CD4-positive, alpha-beta memory T cell (primary cell): ENCODE measurements around the gene AMZ2. TPM values are rescaled to one million over a fixed set of nuclear protein-coding genes. Genes with fewer than 3 reads are reported as not detected.
A peak's percentile ranks its signal among the peaks of the same experiment; 100 is the strongest.
"Not testable (repeated sequence)": the region's sequence is repeated elsewhere in the genome, so short reads cannot be mapped to it uniquely, and the experiment has no call there.

Source experiments
- CTCF ChIA-PET: fragments of 350-600 bp; sonication (Branson Sonifier 250); formaldehyde crosslinking; loops from one replicate; lab custom pipeline; 2021; ENCODE audit warnings: inconsistent platforms; ENCODE audit not compliant: partially characterized antibody; lab: Charles Lee
- POLR2A ChIA-PET: fragments of 350-600 bp; sonication (Branson Sonifier 250); formaldehyde crosslinking; loops from one replicate; lab custom pipeline; 2021; ENCODE audit not compliant: partially characterized antibody; lab: Charles Lee
- DNase-seq, 5 donors: peaks; one replicate each; pipeline versions ENCODE4 v3.0.0 to v3.0.0-alpha.2; 2020 to 2022; ENCODE audit warnings: mixed read lengths in 1 of 5
- H3K27ac ChIP-seq: one replicate; pipeline ENCODE4 v1.7.0; 2013; ENCODE audit warnings: low read depth, low read length
- H3K27me3 ChIP-seq: 2 replicates; pipeline ENCODE4 v1.7.0; 2013; ENCODE audit warnings: mild to moderate bottlenecking, low read length, moderate library complexity; ENCODE audit not compliant: insufficient read depth
- H3K36me3 ChIP-seq: 2 replicates; pipeline ENCODE4 v1.7.0; 2013; ENCODE audit warnings: mild to moderate bottlenecking, low read length, moderate library complexity; ENCODE audit not compliant: insufficient read depth
- H3K4me1 ChIP-seq: 2 replicates; pipeline ENCODE4 v1.7.0; 2013; ENCODE audit warnings: mild to moderate bottlenecking, low read length, moderate library complexity; ENCODE audit not compliant: insufficient read depth
- H3K4me3 ChIP-seq, 2 donors: one replicate each; pipeline ENCODE4 v1.7.0; 2013; ENCODE audit warnings: low read length in 2 of 2, mild to moderate bottlenecking in 1 of 2
- H3K9me3 ChIP-seq, 2 donors: one replicate each; pipeline ENCODE4 v1.7.0; 2013; ENCODE audit warnings: low read length in 2 of 2, control low read depth in 1 of 2; ENCODE audit not compliant: control insufficient read depth in 1 of 2
- H3K27ac Mint-ChIP-seq, 7 donors: one replicate each; pipeline ENCODE4 v1.8.0; 2020 to 2021; ENCODE audit warnings: mixed read lengths in 7 of 7, mild to moderate bottlenecking in 6 of 7, inconsistent platforms in 3 of 7, moderate library complexity in 3 of 7
- H3K27me3 Mint-ChIP-seq, 2 donors: one replicate each; pipeline ENCODE4 v1.8.0; 2020 to 2021; ENCODE audit warnings: mixed read lengths in 2 of 2
- H3K36me3 Mint-ChIP-seq, 2 donors: one replicate each; pipeline ENCODE4 v1.8.0; 2020 to 2021; ENCODE audit warnings: mixed read lengths in 2 of 2, inconsistent platforms in 1 of 2, mild to moderate bottlenecking in 1 of 2
- H3K4me1 Mint-ChIP-seq, 4 donors: one replicate each; pipeline ENCODE4 v1.8.0; 2020 to 2021; ENCODE audit warnings: mixed read lengths in 4 of 4, mild to moderate bottlenecking in 1 of 4
- H3K4me3 Mint-ChIP-seq, 8 donors: one replicate each; pipeline ENCODE4 v1.8.0; 2020 to 2021; ENCODE audit warnings: mixed read lengths in 8 of 8, mild to moderate bottlenecking in 7 of 8, moderate library complexity in 6 of 8, inconsistent platforms in 3 of 8
- H3K9me3 Mint-ChIP-seq, 8 donors: one replicate each; pipeline ENCODE4 v1.8.0; 2020 to 2021; ENCODE audit warnings: mixed read lengths in 8 of 8, mild to moderate bottlenecking in 5 of 8, inconsistent platforms in 3 of 8, moderate library complexity in 1 of 8
- intact Hi-C: fragments of 100-400 bp; cut with micrococcal nuclease; formaldehyde crosslinking; loops from one replicate; pipeline ENCODE4 v1.15.1; 2023
- polyA plus RNA-seq, 2 donors: library from polyadenylated mRNA; unstranded; fragments of 300-500 nt; fragmentation: Illumina TruSeq; gene quantifications; one replicate each; pipeline ENCODE4 v1.2.3, GENCODE V29; 2021
- total RNA-seq, 2 experiments: library from RNA; stranded (reverse); gene quantifications; one replicate each; pipeline ENCODE4 v1.2.3, GENCODE V29; 2021

AMZ2 gene
- total and polyA plus RNA-seq, 4 experiments from 2014 or later: 66.1 to 161 (median 97.8) TPM

- H3K4me3 ChIP-seq: peak overlapping the region; percentile 45 to 61
- H3K4me1 ChIP-seq: peaks cover 58% of the 10 kb centered on the region
- intact Hi-C loops: loop anchor here (1.0 to 2.0 kb wide), 2 partner anchors 10 to 33 kb away; no protein-coding TSS in a partner anchor
- not testable (repeated sequence) for H3K27me3 ChIP-seq, H3K27me3 Mint-ChIP-seq, H3K9me3 ChIP-seq, H3K36me3 Mint-ChIP-seq, H3K36me3 ChIP-seq, H3K9me3 Mint-ChIP-seq
- peak overlapping the region; percentile 80 to 92 (median 86) for H3K4me3 Mint-ChIP-seq
- POLR2A ChIA-PET: interaction anchor here (0.8 to 4.5 kb wide), 19 partner anchors 9 to 228 kb away, joined by 3 to 106 read pairs (median 5); partner anchors contain the start of genes AMZ2, ARSG, SLC16A6 and WIPI1
- H3K4me1 Mint-ChIP-seq: peaks cover 49 to 74% (median 58%) of the 10 kb centered on the region in 4 donors
- H3K27ac Mint-ChIP-seq: peak overlapping the region; percentile 92 to 100 (median 97)
- H3K27ac ChIP-seq: peak overlapping the region; percentile 93
- peak; percentile 64 to 86 (median 70) for DNase-seq
- CTCF ChIA-PET: interaction anchor here (0.8 to 3.4 kb wide), 9 partner anchors 11 to 194 kb away, joined by 3 to 13 read pairs (median 4); partner anchors contain the start of gene AMZ2
Observed at GRCh38 chr17:68237369-68238163, 10.3 kb upstream of the AMZ2 start.

- Mint-ChIP-seq H3K4me3 (peak overlapping the region; percentile 80 to 92 (median 86)), H3K27me3 (no peaks in the 10 kb centered on the region), H3K27ac (peak overlapping the region; percentile 92 to 100 (median 97)), H3K36me3 (peaks cover 2 to 4% of the 10 kb centered on the region in 2 donors), H3K4me1 (peaks cover 47 to 67% (median 54%) of the 10 kb centered on the region in 4 donors), H3K9me3 (no peaks in the 10 kb centered on the region)
- intact Hi-C loops: loop anchor here (1.0 to 2.0 kb wide), 2 partner anchors 9 to 34 kb away; no protein-coding TSS in a partner anchor
- DNase-seq: peak; percentile 53 to 84 (median 63)
- Histone ChIP-seq H3K4me3 (peak overlapping the region; percentile 45 to 61), H3K36me3 (no peaks in the 10 kb centered on the region), H3K27ac (peak overlapping the region; percentile 93), H3K4me1 (peaks cover 58% of the 10 kb centered on the region), H3K27me3 (no peaks in the 10 kb centered on the region), H3K9me3 (no peaks in the 10 kb centered on the region)
- ChIA-PET CTCF (interaction anchor here (0.8 to 3.4 kb wide), 7 partner anchors 10 to 194 kb away, joined by 3 to 13 read pairs (median 4); partner anchors contain the start of gene AMZ2), POLR2A (interaction anchor here (1.0 to 4.5 kb wide), 14 partner anchors 10 to 227 kb away, joined by 3 to 106 read pairs (median 7); partner anchors contain the start of genes AMZ2, ARSG, SLC16A6 and WIPI1)
Observed at GRCh38 chr17:68238164-68238870, 9.5 kb upstream of the AMZ2 start.

- Histone ChIP-seq H3K9me3 (no peaks in the 10 kb centered on the region), H3K27me3 (no peaks in the 10 kb centered on the region), H3K27ac (peak overlapping the region; percentile 93), H3K36me3 (no peaks in the 10 kb centered on the region), H3K4me3 (peak overlapping the region in 1 of 2 donors; percentile 45), H3K4me1 (peaks cover 58% of the 10 kb centered on the region)
- Mint-ChIP-seq H3K27me3 (no peaks in the 10 kb centered on the region), H3K9me3 (no peaks in the 10 kb centered on the region), H3K4me3 (peak overlapping the region; percentile 20 to 92 (median 84)), H3K4me1 (peaks cover 47 to 67% (median 57%) of the 10 kb centered on the region in 4 donors), H3K27ac (peak overlapping the region; percentile 92 to 100 (median 97)), H3K36me3 (peaks cover 2 to 4% of the 10 kb centered on the region in 2 donors)
- intact Hi-C loops: loop anchor here (1.0 to 2.0 kb wide), 2 partner anchors 8 to 34 kb away; no protein-coding TSS in a partner anchor
- POLR2A ChIA-PET: interaction anchor here (1.0 to 4.5 kb wide), 9 partner anchors 9 to 58 kb away, joined by 3 to 106 read pairs (median 10); partner anchors contain the start of genes AMZ2, ARSG and SLC16A6
- CTCF ChIA-PET: interaction anchor here (0.8 to 3.4 kb wide), 5 partner anchors 9 to 66 kb away, joined by 3 to 13 read pairs (median 4); partner anchors contain the start of gene AMZ2
- peak in 1 of 5 donors; percentile 56 for DNase-seq
Observed at GRCh38 chr17:68238871-68239253, 9.0 kb upstream of the AMZ2 start.

GRCh38 chr17:68239632-68240366 lies 8.0 kb upstream of the AMZ2 start:
- peak overlapping the region; percentile 20 to 92 (median 84) for H3K4me3 Mint-ChIP-seq
- DNase-seq: no peak
- Histone ChIP-seq H3K36me3 (no peaks in the 10 kb centered on the region), H3K9me3 (no peaks in the 10 kb centered on the region), H3K27ac (peak overlapping the region; percentile 93), H3K4me3 (peak overlapping the region in 1 of 2 donors; percentile 5), H3K4me1 (peaks cover 54% of the 10 kb centered on the region), H3K27me3 (no peaks in the 10 kb centered on the region)
- POLR2A ChIA-PET: interaction anchor here (3.9 to 4.5 kb wide), 2 partner anchors 8 to 34 kb away, joined by 47 to 106 read pairs; partner anchors contain the start of gene AMZ2
- H3K27ac Mint-ChIP-seq: peak overlapping the region; percentile 92 to 100 (median 97)
- peaks cover 2 to 4% of the 10 kb centered on the region in 2 donors for H3K36me3 Mint-ChIP-seq
- peaks cover 48 to 65% (median 54%) of the 10 kb centered on the region in 4 donors for H3K4me1 Mint-ChIP-seq
- CTCF ChIA-PET: no interaction called here
- H3K9me3 Mint-ChIP-seq: no peaks in the 10 kb centered on the region
- intact Hi-C loops: loop anchor here (2.0 kb wide), 1 partner anchor 35 kb away; no protein-coding TSS in a partner anchor
- H3K27me3 Mint-ChIP-seq: no peaks in the 10 kb centered on the region

GRCh38 chr17:68246271-68247028 lies 1.4 kb upstream of the AMZ2 start:
- Mint-ChIP-seq H3K4me1 (peaks cover 32 to 52% (median 36%) of the 10 kb centered on the region in 4 donors), H3K27me3 (no peaks in the 10 kb centered on the region), H3K9me3 (no peaks in the 10 kb centered on the region), H3K27ac (peak overlapping the region; percentile 92 to 99 (median 99)), H3K4me3 (peak overlapping the region; percentile 76 to 94 (median 90)), H3K36me3 (peaks cover 2 to 23% of the 10 kb centered on the region in 2 donors)
- DNase-seq: no peak
- ChIA-PET CTCF (interaction anchor here (0.7 to 3.2 kb wide), 9 partner anchors 9 to 211 kb away, joined by 3 to 19 read pairs (median 5); partner anchors contain the start of gene WIPI1), POLR2A (interaction anchor here (0.7 to 4.6 kb wide), 17 partner anchors 8 to 214 kb away, joined by 3 to 106 read pairs (median 18); partner anchors contain the start of genes ARSG, SLC16A6 and WIPI1)
- intact Hi-C loops: loop anchor here (1.0 to 5.0 kb wide), 3 partner anchors 8 to 211 kb away; partner anchors contain the start of genes ARSG, SLC16A6 and WIPI1
- Histone ChIP-seq H3K36me3 (no peaks in the 10 kb centered on the region), H3K27ac (peak overlapping the region; percentile 99), H3K4me1 (peaks cover 32% of the 10 kb centered on the region), H3K27me3 (no peaks in the 10 kb centered on the region), H3K9me3 (no peaks in the 10 kb centered on the region), H3K4me3 (no peak overlapping the region)
